CD4-positive, alpha-beta T cell treated with Interleukin-15 for 1 hour (primary cell): ENCODE data around the gene GPC6.
"Not testable (repeated sequence)": the region's sequence is repeated elsewhere in the genome, so short reads cannot be mapped to it uniquely, and the experiment has no call there.

Experiments
- DNase-seq: peaks from one replicate; pipeline ENCODE4 v3.0.0-alpha.2; 2020

Gene GPC6

DNA sequence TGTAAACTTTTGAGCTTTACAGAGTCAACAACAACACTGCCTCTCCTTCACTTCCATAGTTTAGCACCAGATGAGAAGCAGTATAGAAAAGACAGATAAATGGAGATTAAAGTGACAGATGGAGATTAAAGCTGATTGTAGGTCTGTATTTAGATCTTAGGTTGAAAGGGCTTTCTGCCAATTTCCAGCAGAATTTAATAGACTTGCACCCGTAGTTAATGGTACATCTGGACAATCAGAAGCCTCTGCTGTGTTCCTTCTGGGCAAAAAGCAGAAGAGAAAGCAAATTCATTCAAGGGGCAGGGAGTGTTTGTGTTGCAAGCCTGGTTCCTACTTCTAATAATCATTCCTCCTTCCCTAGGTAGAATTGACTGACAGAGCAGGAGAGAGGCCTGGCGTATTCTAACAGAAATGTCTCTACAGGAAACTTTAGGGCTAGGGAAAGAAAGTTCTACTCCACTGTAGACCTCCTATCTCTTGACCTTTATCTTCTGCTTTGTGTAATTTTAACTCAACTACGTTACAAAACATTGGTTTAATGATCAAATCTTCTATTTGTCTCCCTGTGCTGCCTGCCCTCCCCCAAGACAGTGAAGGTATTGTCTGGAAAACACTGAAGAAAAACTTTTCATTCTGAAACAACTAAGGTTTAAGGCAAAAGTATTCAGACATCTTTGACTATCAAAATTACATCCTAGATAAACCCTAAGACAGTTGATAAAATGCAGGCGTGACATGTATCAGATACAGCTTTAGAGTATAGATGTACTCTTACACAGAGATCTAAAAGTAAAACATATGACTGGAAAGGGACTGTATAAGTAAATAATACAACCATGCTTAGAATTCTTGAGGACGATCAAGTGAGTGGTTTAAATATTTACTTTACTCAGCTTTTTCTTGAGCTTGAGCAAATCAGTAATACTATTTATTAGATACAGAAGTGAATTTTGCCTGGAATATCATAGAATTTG lies 44.4 kb downstream of the GPC6 start:
- DNase-seq, result no peak

GRCh38 chr13:93279982-93280381 lies 53.4 kb downstream of the GPC6 start:
- no peak for DNase-seq

- no peak for DNase-seq
Observed at GRCh38 chr13:93280688-93281087, 54.1 kb downstream of the GPC6 start.

DNA sequence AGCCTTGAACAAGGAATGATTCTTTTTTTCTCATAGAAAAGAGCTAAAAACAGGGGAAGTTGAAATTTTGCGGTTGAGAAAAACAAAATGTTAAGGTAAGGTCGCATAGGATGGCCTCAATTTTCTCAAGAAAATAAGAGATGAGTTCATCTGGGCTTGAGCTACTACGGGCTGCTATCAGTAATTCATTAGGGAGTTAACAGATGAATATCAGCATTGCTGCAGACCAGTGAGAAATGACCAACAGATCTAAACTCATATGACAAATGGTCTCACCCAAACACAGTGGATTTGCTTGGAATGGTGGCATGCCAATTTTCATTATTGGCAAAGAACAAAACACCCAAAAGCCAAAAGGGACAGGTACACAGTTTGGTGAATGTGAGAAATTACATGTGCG lies 56.6 kb downstream of the GPC6 start:
- no peak for DNase-seq

DNA sequence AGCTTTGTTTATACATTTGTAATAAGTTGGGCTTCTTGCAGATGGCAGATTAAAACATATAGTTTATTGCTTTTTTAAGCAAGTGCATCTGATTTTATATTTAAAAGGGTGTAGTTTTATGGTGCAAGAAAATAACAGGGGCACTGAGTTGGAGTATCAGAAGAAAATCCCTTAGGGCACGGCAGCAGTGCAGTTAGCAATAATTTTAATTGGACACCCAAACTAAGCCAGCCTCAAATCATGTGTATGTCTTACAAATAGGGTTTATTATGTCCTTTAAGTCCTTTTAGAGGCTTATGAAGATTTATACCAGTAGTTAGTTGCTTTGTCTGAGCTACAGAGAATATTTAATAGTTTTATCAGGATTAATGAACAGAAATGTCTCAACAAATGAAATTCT lies 57.5 kb downstream of the GPC6 start:
- DNase-seq, result no peak

- no peak for DNase-seq
Observed at GRCh38 chr13:93286047-93286446, 59.4 kb downstream of the GPC6 start.

- no peak for DNase-seq
Observed at GRCh38 chr13:93289053-93289452, 62.4 kb downstream of the GPC6 start.

- no peak for DNase-seq
Observed at GRCh38 chr13:93289842-93290241, 63.2 kb downstream of the GPC6 start.

- no peak for DNase-seq
Observed at GRCh38 chr13:93290503-93290902, 63.9 kb downstream of the GPC6 start.

- DNase-seq, result no peak
Observed at GRCh38 chr13:93292366-93292765, 65.8 kb downstream of the GPC6 start.

- DNase-seq, result no peak
Observed at GRCh38 chr13:93293710-93294109, 67.1 kb downstream of the GPC6 start.

GRCh38 chr13:93296584-93296983 lies 70.0 kb downstream of the GPC6 start:
- no peak for DNase-seq

- no peak for DNase-seq
Observed at GRCh38 chr13:93298713-93299112, 72.1 kb downstream of the GPC6 start.

- DNase-seq, result no peak
Observed at GRCh38 chr13:93304134-93304533, 77.5 kb downstream of the GPC6 start.

- DNase-seq, result no peak
Observed at GRCh38 chr13:93304868-93305613, 78.4 kb downstream of the GPC6 start.

DNA sequence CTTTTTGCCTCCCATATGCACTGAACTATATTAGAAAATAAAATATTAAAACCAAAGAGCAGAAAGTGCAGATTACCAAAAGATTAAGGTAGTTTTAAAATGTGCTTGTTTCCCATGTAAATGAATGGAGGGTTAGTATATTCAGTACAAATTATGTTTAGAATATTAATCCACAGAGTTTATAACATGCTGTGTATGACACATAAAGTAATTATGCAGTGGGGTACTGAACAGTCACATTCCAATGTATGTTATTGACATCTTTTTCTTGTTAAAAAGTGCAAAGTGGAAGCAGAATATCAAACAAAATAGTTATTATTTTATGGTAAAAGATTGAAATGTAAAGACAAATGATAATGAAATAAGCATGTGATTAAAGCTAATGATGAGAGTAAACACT lies 79.3 kb downstream of the GPC6 start:
- DNase-seq, result no peak

DNA sequence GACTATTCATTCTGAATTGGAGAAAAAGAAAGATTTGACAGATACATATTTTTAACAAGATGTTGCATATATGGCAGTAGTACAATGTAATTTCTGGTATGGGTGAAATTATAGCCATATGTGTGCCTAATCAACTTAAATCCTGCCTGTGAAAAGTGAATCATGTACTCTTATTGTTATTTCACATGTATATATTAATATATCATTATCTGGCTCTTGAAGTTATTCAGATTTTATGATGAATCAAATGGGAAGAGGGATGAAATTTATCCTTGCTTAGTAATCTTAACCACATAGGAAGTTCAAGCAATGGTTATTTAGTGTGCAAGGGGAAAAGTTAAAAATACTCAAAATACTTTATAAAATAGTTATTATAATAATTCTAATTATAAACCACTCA lies 80.5 kb downstream of the GPC6 start:
- DNase-seq, result no peak

- DNase-seq, result no peak
Observed at GRCh38 chr13:93307651-93308050, 81.0 kb downstream of the GPC6 start.

DNA sequence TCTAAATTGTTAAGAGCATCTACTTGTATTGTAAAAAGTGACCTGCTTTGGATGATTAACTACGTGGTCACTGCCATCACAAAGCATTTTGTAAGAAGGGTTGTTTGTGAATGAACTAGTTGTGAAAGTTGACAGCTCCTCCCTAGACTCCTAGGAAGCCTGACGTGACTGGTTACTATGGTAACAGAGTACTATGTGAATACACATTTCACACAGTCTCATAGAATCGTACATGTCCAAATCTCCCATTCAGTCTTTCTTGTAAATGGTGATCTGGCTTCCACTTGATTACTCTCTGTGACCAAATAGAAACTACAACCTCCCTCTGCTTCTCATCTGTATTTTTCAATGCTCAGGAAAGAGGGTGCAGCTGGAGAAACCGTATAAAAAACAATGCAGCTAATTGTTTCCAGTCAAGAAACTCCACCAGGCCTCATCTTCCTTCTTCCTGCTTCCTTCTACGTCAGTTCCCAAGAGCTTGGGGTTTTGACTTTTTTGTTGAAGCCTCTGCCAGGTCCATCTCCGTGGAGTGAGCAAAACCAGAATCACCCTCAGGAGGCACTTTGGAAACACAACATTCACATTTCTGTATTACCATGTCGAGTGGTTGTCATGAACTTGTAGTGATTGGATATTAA lies 83.4 kb downstream of the GPC6 start:
- no peak for DNase-seq

- no peak for DNase-seq
Observed at GRCh38 chr13:93316841-93317240, 90.2 kb downstream of the GPC6 start.

DNA sequence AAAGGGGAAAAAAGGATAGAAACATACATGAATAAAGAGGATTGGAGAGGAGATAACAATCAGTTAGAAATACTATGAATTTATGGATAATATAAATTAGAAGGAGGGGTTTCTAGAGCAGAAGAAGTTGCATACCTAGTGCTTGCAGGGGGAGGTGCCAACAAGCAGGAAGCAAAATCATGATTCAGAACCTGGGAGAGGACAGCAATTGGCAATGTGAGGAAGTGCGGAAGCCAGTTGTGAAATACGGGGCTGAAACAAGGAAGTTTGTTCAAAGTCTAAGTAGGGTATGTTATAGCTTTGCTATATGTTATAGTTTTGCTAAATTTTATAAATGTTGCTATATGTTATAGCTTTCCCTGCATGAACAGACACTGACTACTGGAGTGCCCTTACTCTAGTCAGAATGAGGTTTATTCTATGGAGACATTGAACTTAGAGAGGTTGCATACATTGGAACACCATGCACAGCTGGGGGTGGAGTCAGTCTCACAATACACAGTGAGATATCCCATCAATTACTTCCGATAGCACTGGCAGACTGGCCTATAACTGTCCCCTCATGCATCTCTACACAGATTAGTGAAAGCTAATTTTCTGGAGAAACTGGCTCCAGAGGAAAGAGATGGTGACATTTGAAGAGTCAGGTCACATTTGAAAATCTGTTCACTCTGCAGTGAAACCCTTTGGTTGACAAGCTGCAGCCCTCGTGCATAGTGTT lies 92.1 kb downstream of the GPC6 start:
- DNase-seq, result no peak

- no peak for DNase-seq
Observed at GRCh38 chr13:93320942-93321341, 94.3 kb downstream of the GPC6 start.

DNA sequence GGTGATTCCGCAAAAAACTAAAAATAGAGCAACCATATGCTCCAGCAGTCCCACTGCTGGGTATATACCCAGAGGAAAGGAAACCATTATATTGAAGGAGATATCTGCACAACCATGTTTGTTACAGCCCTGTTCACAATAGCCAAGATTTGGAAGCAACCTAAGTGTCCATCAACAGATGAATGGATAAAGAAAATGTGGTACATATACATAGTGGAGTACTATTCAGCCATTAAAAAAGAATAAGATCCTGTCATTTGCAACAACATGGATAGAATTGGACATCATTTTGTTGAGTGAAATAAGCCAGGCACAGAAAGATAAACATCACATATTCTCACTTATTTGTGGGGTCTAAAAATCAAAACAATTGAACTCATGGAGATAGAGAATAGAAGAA lies 97.3 kb downstream of the GPC6 start:
- not testable (repeated sequence) for DNase-seq
